ACHN (cell line): Measurements from ENCODE around the gene CACNA1I.

Source experiments
- DNase-seq: peaks from one replicate; pipeline ENCODE4 v3.0.0-alpha.2; 2015
- in situ Hi-C: cut with HindIII; loops from 2 replicates; pipeline ENCODE4 v1.10.0; 2017; ENCODE audit warnings: low sequenced_read_pairs, low pct_ligation_motif_present, low pct_unique_long_range_greater_than_20kb

Gene CACNA1I

DNA sequence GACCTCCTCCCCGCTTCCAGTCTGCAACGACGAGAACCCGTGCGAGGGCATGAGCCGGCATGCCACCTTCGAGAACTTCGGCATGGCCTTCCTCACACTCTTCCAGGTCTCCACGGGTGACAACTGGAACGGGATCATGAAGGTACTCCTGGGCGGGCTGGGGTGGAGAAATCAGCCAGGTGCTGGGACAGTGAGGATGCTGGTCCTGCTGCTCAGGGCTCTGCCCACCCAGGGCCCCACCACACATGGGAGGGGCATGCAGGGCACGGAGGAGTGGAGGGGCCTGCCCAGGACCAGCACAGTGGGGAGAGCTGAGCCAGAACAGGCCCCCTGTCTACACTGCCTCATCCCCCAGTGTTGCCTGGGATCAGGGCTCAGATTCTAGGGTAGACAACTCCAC is 107.4 kb downstream of the CACNA1I start:
- in situ Hi-C loops = no loop called here
- DNase-seq = no peak

DNA sequence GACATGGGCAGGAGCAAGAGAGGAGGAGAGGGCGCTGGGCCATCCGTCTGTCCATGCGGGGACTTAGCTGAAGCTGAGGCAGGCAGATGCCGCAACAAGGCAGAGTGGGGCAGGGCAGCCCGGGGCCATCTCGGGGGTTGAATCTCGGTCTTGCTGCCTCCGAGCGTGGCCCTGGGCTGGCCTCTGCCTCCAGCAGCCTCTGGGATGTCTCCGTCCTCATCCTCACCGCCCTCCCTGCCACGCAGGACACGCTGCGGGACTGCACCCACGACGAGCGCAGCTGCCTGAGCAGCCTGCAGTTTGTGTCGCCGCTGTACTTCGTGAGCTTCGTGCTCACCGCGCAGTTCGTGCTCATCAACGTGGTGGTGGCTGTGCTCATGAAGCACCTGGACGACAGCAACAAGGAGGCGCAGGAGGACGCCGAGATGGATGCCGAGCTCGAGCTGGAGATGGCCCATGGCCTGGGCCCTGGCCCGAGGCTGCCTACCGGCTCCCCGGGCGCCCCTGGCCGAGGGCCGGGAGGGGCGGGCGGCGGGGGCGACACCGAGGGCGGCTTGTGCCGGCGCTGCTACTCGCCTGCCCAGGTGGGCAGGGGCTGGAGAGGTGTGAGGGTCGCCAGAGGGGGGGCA is 108.4 kb downstream of the CACNA1I start:
- in situ Hi-C loops = no loop called here
- no peak for DNase-seq

DNA sequence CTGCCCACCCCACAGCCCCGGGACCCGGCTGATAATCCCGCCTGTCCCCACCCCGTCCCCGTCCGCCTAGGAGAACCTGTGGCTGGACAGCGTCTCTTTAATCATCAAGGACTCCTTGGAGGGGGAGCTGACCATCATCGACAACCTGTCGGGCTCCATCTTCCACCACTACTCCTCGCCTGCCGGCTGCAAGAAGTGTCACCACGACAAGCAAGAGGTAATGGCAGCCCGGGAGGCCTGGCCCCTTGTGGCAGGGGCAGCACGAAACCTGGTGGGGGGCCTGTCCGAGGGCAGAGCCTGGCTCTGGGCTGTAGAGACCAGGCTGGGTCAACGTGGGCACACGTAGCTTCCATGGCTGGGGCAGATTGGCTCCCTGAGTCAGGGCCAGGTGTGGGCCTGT is 109.1 kb downstream of the CACNA1I start:
- DNase-seq = no peak
- in situ Hi-C loops = no loop called here

DNA sequence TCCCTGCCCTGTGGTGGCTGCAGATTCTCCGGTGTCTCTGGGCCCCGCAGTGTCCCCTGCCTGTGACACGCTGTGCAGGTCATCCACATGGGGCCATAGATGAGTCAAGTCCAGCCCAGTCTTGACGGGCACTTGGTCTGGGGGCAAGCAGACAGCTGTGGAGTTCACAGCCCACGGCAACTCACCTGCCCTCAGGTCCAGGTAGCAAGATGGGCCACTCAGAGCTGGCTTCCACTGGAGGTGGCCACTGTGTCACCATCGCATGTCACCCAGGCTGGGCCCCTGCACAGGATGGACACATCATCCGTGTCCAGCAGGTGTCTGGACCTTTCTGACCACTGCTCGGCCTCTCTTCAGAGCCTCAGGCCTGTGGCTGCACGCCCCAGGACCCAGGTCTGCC is 109.9 kb downstream of the CACNA1I start:
- no peak for DNase-seq
- in situ Hi-C loops = no loop called here

DNA sequence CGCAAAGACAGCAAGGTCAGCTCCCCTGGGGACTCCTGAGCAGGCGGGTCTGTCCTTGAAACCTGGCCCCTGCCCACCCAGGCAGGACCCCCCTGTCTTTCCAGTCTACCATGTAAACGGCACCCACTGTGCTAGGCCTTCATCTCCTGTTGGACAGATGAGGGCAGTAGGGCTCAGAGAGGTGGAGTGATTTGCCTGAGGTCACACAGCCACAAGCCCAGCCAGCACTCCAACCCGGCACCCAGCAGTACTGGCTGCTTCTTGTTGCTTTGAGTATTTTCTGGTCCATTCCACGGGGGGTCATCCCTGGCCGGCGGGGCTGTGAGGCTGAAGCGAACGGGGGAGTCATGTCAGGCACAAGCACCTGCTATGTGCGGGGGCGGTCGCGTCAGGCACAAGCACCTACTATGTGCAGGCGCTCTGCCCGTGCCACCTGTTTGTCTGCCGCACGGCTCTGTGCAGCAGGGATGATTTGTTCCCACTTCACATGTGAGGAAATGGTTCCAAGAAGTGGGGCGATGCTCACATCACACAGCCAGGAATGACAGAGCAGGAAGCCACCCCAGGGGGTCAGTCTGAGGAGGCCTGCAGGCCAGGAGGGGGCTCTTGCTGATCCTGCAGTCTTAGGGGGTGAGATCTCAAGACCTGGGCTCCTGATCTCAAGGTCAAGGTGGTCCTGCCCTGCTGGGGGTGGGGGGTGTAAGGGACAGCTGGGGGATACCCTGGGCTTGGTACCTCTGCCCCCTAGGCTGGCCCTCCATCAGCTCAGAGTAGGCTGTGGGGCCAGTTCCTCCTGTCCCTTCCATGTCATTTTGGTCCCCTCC is 110.7 kb downstream of the CACNA1I start:
- in situ Hi-C loops = no loop called here
- no peak for DNase-seq

DNA sequence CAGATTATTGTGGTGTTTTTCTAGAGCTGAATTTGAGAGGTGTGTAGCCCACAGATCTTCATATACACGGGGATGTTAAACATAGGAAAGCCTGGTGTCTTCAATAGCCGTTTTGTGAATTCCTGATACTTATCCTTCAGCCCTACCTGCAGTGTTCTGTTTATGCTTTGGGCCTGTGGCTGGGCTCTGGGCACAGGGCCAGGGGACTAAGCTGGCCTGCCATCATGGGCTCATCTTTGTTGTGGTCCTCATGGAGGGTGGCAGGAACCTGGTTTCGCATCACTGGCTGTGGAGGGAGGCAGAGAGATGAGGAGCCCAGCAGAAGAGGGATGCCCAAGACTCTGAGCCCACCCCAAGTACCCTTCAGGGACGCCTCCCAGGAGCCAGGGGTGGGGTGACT is 112.4 kb downstream of the CACNA1I start:
- in situ Hi-C loops = no loop called here
- DNase-seq = no peak

DNA sequence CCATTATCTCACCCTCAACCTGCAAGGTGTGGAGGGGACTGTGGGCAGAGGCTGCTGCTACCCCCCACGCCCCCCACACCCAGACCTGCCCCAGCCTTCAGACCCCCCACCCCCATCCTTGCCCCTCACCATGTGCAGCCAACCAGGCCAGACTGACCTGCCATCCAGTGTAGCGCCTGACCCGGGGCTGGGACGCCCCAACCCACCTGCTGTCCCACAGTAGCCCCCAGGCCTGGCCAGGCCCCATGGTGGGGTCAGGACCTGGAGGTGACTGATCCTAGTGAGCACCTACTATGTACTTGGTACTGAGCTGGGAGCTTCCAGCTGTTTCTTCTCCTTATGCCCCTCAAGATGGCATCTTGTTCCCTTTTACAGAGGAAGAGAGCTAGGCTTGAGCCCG is 113.1 kb downstream of the CACNA1I start:
- no peak for DNase-seq
- in situ Hi-C loops = no loop called here

DNA sequence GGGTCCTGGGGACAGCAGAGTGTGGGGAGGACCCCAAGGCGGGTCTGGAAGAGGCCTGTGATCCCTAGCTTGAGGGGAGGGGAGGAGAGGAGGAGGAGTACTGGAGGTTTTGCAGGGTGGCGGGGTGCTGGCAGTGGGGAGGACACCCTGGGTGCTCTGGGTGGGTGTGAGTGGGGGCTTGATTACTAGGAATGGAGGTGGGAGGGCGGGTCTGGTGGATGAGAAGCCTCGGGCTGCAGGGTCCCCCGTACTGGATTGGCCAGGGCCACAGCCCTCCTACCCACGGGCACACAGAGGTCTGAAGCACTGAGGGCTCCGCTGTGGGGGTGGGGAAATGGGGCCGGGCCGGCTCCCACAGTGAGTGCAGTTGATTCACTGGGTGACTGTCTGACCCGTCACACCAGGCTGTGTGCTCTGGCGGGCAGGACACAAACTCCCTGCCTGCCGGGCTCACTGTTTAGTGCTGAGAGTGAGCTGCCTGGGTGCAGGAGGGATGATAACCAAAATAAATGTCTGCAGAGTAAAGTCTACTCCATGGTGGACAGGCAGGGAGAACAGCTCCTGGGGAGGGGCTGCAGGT is 114.2 kb downstream of the CACNA1I start:
- in situ Hi-C loops = no loop called here
- no peak for DNase-seq

DNA sequence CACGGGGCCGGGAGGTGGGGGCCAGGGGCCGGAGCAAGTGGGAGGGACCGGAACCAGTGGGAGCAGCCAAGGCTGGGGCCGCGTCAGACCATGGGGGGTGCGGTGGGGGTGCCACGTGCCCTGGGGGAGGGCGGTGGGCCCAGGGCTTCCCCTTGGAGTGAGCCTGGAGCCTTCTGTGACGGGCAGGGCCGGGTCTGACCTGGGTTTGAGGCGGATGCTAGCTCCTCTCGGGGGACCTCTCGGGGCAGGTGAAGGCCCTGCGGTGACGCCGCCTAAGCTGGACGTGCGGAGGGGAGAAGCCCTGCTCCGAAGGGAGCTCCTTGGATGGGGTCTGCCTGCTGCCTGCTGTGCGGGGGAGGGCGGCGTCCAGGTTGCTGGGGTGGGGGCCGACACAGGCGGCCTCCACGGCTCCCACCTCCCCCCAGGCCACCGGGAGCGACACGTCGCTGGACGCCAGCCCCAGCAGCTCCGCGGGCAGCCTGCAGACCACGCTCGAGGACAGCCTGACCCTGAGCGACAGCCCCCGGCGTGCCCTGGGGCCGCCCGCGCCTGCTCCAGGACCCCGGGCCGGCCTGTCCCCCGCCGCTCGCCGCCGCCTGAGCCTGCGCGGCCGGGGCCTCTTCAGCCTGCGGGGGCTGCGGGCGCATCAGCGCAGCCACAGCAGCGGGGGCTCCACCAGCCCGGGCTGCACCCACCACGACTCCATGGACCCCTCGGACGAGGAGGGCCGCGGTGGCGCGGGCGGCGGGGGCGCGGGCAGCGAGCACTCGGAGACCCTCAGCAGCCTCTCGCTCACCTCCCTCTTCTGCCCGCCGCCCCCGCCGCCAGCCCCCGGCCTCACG is 115.0 kb downstream of the CACNA1I start:
- in situ Hi-C loops = no loop called here
- DNase-seq = no peak

DNA sequence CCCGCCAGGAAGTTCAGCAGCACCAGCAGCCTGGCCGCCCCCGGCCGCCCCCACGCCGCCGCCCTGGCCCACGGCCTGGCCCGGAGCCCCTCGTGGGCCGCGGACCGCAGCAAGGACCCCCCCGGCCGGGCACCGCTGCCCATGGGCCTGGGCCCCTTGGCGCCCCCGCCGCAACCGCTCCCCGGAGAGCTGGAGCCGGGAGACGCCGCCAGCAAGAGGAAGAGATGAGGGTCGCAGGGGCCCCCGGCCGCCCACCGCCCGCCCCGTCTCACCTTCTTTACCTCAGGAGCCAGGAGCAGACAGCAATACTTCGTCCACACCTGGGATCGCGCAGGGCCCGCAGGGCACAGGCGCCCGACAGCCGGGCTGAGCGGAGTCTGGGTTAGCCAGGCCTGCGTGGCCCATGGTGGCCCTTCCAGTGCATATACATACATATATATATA is 115.6 kb downstream of the CACNA1I start:
- in situ Hi-C loops = no loop called here
- no peak for DNase-seq

DNA sequence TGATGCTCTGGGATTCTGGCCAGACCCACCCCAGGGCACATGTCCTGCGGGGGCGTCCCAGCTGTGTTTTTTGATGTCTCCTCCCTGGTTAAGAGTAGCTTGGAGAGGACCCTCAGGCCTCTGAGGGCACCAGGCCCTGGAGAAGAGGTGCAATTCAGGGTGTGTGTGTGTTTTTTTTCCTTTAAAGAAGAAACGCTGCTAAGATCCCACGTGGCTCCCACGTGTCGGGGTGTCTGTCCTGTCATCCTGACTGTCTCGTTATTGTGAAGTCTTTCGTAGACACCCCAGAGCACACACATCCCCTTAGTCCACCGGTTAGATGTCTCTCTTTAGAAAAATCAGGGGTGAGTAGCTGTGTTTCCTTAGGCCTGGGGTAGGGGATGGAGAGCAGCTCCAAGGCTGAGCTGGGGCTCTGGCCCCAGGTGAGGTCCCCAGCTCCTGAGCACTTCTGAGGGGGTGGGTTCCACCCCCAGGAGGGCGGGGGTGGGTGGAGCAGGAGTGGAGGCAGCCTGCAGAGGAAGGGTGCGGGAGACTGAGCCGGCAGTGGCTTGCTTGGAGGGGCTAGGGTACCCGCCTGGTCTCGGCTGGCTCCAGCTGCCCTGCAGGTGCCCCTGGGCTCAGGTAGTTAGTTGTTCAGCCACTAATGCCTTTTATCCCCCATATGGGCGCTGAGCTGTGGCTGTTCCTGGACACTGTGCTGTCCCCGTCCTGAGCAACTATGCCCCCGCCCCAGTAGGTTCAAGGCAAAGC is 116.4 kb downstream of the CACNA1I start:
- in situ Hi-C loops = no loop called here
- DNase-seq = no peak

DNA sequence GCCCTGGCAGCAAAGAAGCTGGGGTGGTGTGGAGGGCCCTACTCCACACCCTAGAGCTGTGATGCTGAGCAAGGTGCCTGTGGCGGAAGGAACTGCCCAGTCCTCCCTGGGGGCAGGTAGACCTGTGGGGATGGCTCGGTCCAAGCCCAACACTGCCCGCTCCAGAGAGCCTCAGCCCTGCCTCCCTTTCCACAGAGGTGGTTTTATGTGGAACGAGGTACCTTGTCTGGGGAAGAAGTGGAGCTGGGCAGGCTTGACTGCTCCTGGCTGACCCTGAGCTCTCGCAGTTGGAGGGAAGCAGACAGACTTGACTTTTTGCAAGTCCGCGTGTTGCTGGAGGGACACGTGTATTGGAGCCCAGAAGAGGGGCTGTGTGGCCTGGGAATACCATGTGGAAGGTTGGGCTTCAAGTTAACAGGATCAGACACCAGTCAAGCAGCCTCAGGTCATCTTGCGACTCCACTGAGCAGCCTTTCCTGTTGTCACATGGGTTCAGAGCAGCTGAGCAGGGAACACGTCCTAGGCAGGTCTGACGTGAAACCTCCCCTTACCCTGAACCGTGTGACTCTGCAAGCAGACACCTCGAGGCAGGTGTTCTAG is 117.7 kb downstream of the CACNA1I start:
- no peak for DNase-seq
- in situ Hi-C loops = no loop called here

DNA sequence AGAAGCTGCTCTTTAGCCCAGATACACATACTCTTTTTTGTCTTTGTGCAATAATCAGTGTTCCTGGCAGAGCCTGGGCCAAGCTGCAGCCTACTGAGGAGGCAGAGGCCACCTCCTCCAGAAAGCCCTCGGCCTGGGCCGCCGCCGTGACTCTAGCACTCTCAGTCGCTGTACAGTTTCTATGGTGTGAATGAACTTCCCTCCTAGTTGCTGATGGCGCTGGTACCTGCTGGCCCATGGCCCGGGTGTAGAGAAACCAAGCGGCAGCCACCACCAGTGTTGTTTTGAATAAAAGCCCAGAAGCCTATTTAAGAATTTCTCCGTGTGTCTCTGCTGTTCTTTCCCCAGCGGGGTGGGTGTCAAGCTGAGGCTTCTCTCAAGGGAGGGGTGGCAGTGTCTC is 118.9 kb downstream of the CACNA1I start:
- in situ Hi-C loops = no loop called here
- DNase-seq = no peak

DNA sequence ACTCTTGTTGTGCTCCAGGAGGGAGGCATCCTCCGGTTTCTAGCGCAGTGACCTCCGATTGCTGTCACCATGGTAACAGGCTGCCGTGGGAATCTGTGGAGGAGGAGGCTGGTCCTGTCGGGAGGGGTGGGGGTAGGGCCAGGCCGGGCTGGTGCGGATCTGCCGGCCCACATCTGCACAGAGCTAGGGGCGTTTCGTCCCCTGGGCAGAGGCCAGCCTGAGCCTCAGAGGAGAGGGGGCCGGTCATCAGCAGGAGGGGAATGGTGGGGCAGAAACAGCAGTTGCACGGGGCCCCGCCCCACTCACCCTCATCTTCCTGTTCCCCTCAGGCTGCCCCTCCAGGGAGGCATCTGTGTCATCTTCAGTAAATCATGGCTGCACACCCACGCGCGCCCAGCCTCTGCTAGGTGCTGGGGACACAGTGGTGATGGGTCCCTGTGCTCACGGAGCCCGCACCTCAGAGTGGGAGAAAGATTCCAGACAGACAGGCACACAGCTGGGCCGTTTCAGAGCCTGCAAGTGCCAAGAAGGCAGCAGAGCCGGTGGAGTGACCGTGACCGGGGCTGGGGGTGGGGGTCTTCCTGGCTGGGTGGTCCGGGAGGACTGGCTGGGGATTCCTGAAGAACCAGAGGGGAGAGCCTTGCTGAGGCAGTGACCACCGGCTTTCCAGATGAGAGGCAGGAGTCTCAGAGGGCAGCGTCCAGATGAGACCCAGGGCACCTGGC is 120.5 kb downstream of the CACNA1I start:
- no peak for DNase-seq
- in situ Hi-C loops = no loop called here

DNA sequence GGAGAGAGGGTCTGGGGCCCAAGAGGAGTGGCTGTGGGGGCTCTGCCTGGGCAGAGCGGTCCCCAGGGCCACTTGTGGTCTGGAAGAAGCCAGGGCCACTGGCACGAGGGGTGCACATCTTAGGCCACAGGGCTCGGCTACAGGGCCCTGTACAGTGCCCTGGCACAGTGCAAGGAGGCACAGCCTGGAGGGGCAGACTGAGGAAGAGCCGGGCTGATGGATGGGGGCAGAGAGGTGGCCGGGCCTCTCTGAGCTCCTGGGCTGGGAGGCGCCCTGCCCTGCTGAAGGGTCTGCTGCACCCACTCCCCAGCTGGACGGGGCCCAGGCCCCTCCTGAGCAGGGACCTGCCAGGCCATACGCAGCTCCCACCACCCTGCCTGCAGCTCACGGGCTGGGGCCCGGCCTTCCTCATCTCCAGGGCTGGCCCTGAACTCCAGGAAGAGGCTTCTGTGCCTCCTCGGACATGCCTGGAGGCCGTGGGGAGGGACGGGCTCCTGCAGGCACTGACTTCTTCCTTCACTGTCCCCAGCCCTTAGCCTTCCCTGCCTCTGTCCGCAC is 123.5 kb downstream of the CACNA1I start:
- DNase-seq = no peak
- in situ Hi-C loops = no loop called here

DNA sequence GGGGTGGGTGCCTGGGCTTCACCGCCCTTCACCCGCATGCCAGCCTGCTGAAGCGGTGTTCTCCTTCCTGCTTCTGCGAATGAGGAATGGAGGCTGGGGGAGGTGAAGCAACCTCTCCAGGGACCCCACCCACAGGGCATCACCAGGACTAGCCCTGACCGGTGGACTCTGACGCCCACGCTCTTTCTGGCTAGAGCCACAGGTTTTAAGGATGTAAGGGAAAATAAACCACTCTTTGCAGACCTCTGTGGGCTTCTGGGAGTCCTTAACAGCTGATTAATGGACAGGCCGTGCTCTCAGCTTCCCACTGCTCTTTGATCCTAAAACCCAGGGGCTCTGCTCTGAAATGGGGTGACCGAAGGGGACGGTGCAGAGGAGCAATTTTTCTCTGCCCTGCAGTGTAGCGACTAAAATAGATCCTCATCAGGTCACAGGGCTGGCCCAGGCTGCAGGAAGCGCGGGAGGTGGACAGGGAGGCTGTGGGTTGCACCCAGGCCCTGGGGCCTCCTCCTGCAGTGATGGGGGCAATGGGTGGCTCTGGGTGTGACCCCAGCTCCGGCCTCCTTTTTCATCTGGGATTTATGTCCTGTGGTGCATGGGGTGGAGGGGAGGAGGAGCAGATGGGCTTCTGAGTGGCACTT is 127.4 kb downstream of the CACNA1I start:
- DNase-seq = no peak
- in situ Hi-C loops = no loop called here
